GM12873 (cell line): ENCODE data around the gene HOXA2.

ENCODE experiments used
- TF ChIP-seq, protein P1 (sequence below): IDR thresholded peaks from 2 replicates; pipeline ENCODE4 v1.5.1; 2012; ENCODE audit warnings: low read depth, mild to moderate bottlenecking, moderate library complexity, low read length, control low read depth; ENCODE audit not compliant: insufficient read depth; ENCODE audit errors: missing control alignments

HOXA2 gene

DNA sequence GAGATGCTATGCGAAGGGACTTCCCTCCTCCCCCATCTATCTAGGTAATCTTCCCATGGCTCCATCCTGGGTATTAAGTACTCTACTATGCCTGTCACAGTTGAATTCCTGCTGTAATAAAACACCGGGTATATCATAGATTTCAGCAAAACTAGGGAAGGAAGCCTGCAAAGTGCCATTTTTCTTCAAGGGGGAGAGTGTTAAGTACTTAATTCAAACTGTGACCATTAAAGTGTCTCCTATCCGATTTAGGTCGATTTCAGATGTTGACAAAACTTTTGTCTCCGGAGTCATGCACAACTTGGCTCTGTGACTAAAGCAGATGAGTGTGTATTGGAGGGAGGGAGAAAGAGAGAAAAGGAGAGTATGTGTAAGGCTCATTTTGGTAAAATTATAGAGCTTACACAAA, 23.5 kb upstream of the HOXA2 start:
- TF ChIP-seq, protein P1, sequence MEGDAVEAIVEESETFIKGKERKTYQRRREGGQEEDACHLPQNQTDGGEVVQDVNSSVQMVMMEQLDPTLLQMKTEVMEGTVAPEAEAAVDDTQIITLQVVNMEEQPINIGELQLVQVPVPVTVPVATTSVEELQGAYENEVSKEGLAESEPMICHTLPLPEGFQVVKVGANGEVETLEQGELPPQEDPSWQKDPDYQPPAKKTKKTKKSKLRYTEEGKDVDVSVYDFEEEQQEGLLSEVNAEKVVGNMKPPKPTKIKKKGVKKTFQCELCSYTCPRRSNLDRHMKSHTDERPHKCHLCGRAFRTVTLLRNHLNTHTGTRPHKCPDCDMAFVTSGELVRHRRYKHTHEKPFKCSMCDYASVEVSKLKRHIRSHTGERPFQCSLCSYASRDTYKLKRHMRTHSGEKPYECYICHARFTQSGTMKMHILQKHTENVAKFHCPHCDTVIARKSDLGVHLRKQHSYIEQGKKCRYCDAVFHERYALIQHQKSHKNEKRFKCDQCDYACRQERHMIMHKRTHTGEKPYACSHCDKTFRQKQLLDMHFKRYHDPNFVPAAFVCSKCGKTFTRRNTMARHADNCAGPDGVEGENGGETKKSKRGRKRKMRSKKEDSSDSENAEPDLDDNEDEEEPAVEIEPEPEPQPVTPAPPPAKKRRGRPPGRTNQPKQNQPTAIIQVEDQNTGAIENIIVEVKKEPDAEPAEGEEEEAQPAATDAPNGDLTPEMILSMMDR, result no peak

DNA sequence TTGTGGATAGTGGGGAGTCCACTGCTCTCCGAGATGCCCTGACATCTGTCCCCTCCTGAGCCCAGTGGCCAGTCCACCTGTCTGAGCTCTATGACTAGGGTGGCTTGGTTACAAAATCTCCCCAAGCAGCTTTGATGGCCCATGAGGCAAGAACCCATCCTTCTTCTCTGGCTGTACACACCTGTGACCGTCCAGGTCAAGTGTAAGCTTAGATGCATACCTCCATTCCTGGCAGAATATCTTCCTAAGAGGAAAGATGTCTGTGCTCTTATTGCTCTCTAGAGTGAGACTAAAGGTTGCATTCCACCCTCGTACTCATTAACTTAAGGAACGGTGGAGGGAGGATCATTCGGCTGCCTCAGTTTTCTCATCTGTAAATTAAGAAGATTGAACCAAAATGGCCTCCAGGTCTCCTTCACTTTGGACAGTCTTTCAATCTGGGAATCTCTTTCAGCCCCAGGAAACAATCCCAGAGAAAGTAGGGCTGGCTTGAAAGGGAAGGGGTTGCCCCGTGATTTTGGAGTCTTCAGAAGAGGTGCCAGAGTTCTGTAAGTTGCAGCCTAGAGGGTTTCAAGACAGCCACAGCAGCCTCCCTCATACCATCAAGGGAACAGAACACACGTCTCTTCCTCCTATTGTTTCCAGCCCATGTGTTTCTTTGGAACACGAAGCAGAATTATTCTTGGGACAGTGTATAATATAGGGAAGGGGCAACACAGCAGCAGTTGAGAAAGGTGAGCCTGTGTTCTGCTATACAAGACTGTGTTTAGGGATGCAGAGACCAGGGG, 22.6 kb upstream of the HOXA2 start:
- TF ChIP-seq, protein P1, result no peak

DNA sequence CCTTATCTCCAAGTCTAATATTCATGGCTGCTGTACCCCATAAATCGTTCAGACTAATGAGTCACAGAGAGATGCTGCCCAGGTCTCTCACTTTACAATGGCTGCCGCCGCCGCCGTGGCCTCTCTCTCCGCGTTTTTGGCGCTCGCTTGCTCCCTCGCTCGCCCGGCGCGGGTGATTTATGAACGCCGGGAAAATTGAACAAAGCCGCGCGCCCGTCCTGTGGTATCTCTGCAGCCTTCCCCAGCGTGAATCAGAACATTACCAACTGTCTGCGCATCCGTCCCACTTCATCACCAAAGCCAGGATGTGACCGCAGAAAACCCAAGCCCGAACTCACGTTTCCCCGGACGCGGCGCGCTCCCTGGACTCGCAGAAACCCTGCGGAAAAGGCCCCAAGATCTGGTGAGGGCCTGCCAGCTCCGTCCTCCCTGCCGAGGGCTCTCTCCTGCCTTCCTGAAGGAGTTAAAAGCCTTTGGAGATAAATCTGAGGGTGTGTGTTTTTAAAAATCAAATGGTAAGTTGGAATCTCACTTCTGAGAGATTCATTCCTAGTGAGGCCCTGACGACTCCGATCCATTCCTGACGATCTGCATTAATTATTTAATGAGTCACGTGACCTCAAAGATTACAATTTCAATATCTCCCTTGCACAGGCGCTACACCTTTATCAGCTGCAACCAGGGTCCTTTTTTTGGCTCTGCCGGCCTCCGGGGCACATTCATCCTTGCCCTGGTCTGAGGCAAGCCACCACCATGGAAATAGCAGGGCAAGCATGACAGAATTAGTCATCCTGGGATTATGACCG, 21.8 kb upstream of the HOXA2 start:
- TF ChIP-seq, protein P1, result no peak

DNA sequence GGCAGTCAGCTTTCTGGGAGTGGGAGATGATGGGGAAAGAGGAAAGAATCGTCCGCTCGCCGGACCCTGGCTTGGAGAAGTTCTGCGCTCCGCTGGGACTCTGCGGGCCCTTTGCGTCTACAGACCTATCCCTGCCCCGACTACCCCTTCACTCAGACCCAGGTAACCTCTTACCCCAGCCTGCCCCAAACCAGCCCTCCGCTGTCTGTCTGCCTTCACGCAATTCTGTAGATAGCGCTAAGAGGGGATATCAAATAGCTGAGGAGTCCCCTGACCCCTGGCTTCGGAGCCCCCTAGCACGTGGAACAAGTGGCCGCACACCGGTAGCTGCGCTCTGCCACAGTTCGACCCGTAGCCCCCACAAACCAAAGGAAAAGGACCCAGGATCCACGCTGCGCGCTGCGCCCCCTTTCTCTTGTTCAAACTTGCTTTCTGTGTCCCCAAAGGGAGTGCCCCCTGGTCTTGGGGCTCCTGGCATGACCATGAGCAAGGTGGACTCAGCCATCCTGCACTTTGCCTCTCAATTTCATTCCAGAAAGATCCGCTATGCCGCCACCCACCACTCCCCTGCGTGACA, 21.1 kb upstream of the HOXA2 start:
- TF ChIP-seq, protein P1, result no peak

DNA sequence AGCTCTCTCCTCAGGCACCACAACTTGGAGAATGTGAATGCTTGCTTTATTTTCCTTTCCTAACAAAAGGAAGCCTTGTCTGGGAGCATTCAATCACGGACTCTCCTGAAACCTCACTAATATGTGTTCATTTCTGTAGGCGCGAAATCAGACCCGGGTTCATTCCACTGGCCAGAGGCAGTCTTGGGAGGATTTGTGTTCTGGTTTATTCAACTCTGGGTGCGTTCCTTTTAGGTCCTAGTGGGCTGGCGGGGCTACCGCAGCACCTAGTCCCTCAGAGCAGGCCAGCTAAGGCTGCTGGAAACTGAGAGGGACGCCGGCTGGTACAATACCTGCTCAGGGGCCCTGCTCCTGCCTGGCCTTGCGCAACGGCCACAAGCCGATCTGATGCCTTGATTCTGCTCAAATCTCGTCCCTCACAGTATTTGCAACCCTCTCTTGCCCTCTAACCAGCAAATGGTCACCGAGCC, 20.6 kb upstream of the HOXA2 start:
- TF ChIP-seq, protein P1, result no peak

DNA sequence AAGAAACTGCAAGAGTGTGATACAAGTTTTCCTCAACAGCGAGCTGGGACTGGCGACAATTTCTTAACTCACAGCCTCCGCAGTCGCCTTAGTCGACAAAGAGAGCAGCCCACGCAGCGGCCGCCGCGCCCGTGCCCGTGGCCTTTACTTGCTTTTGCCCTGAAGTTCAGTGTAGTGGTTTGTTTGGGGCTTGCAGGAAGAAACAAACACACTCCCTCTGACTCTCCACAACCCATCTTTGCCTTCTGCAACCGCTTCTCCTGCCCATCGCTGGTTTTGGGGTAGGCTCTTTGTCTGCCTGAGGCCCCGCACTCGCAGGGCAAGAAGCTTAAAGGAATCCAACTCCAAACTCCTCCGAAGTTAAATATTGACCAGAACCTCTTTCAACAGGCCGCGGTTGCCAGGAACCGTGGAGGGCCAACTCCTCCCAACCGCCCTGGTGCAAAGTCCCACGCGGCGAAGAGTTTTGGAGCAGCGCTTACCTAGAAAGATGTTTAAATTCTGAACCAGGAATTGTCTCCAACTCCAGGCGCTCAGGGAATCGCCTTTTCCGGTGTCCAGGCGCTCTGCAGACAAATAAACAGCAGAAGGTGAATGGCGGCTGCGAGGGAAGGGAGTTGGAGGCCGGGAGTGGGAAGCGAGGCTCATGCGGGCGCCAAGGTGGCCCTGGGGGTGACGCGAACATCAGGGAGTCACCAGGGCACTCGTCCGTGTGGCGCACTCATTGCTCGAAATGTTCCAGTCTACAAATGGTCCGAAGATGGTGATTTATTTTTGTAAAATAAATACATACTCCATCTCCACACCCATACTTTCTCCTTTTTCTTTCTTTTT, 19.8 kb upstream of the HOXA2 start:
- TF ChIP-seq, protein P1, result no peak
